Skin epidermis (tissue), 12 donors: ENCODE results near the gene WWOX.
"Not testable (repeated sequence)": the region's sequence is repeated elsewhere in the genome, so short reads cannot be mapped to it uniquely, and the experiment has no call there.

Experiments
- H3K27ac ChIP-seq, 21 experiments: fragments of 200-600 bp; sonication (generic) in 11 of 21; one replicate each; pipeline ENCODE4 v1.5.0; 2020; ENCODE audit warnings: mild to moderate bottlenecking in 3 of 21, inconsistent platforms in 2 of 21, moderate library complexity in 2 of 21
- H3K4me3 ChIP-seq, 7 experiments: fragments of 200-600 bp; sonication (generic) in 2 of 7; one replicate each; pipeline ENCODE4 v1.5.0; 2020; ENCODE audit warnings: inconsistent platforms in 2 of 7, mild to moderate bottlenecking in 2 of 7, moderate library complexity in 1 of 7

WWOX gene

GRCh38 chr16:78501744-78502143 lies 402.3 kb downstream of the WWOX start:
- no peak overlapping the region for H3K27ac ChIP-seq
- no peak overlapping the region for H3K4me3 ChIP-seq

GRCh38 chr16:78502812-78503350 lies 403.4 kb downstream of the WWOX start:
- H3K4me3 ChIP-seq = no peak overlapping the region

GRCh38 chr16:78503602-78504001 lies 404.1 kb downstream of the WWOX start:
- Histone ChIP-seq H3K4me3 (no peak overlapping the region), H3K27ac (peak overlapping the region in 2 of 21 experiments; percentile 65 to 76)

More at GRCh38 chr16:78502812-78503350, 403.4 kb downstream of the WWOX start:
- H3K27ac ChIP-seq = no peak overlapping the region

- H3K4me3 ChIP-seq = no peak overlapping the region
- H3K27ac ChIP-seq = peak overlapping the region in 11 of 21 experiments; percentile 4 to 76 (median 55)
Observed at GRCh38 chr16:78504401-78504851, 405.0 kb downstream of the WWOX start.

- Histone ChIP-seq H3K4me3 (no peak overlapping the region), H3K27ac (peak overlapping the region in 18 of 21 experiments; percentile 4 to 76 (median 54))
Observed at GRCh38 chr16:78505036-78505435, 405.6 kb downstream of the WWOX start.

- Histone ChIP-seq H3K4me3 (no peak overlapping the region), H3K27ac (peak overlapping the region in 18 of 21 experiments; percentile 4 to 76 (median 55))
Observed at GRCh38 chr16:78505544-78506366, 406.3 kb downstream of the WWOX start.

GRCh38 chr16:78506367-78507193 lies 407.1 kb downstream of the WWOX start:
- Histone ChIP-seq H3K27ac (peak overlapping the region in 12 of 21 experiments; percentile 4 to 74 (median 50)), H3K4me3 (no peak overlapping the region)

- no peak overlapping the region for H3K4me3 ChIP-seq
- no peak overlapping the region for H3K27ac ChIP-seq
Observed at GRCh38 chr16:78507576-78507975, 408.1 kb downstream of the WWOX start.

- no peak overlapping the region for H3K27ac ChIP-seq
- no peak overlapping the region for H3K4me3 ChIP-seq
Observed at GRCh38 chr16:78509965-78510364, 410.5 kb downstream of the WWOX start.

GRCh38 chr16:78510496-78510895 lies 411.0 kb downstream of the WWOX start:
- H3K27ac ChIP-seq = no peak overlapping the region
- H3K4me3 ChIP-seq = no peak overlapping the region

GRCh38 chr16:78513838-78514237 lies 414.4 kb downstream of the WWOX start:
- Histone ChIP-seq H3K27ac (no peak overlapping the region), H3K4me3 (no peak overlapping the region)

- H3K27ac ChIP-seq, H3K4me3 ChIP-seq: not testable (repeated sequence)
Observed at GRCh38 chr16:78514888-78515287, 415.4 kb downstream of the WWOX start.

- no peak overlapping the region for H3K4me3 ChIP-seq
- no peak overlapping the region for H3K27ac ChIP-seq
Observed at GRCh38 chr16:78515421-78515820, 416.0 kb downstream of the WWOX start.

GRCh38 chr16:78516006-78516736 lies 416.7 kb downstream of the WWOX start:
- Histone ChIP-seq H3K4me3 (no peak overlapping the region), H3K27ac (no peak overlapping the region)

GRCh38 chr16:78519896-78520295 lies 420.4 kb downstream of the WWOX start:
- Histone ChIP-seq H3K27ac (no peak overlapping the region), H3K4me3 (no peak overlapping the region)

GRCh38 chr16:78520470-78520869 lies 421.0 kb downstream of the WWOX start:
- Histone ChIP-seq H3K27ac (peak overlapping the region in 1 of 21 experiments; percentile 18), H3K4me3 (no peak overlapping the region)

GRCh38 chr16:78522327-78522726 lies 422.9 kb downstream of the WWOX start:
- H3K27ac ChIP-seq = no peak overlapping the region
- H3K4me3 ChIP-seq = no peak overlapping the region

GRCh38 chr16:78523212-78523985 lies 423.9 kb downstream of the WWOX start:
- Histone ChIP-seq H3K27ac (no peak overlapping the region), H3K4me3 (no peak overlapping the region)

- Histone ChIP-seq H3K4me3 (no peak overlapping the region), H3K27ac (no peak overlapping the region)
Observed at GRCh38 chr16:78524066-78524595, 424.7 kb downstream of the WWOX start.
